ENCODE results near the gene NAB1. TPM values are rescaled to one million over a fixed set of nuclear protein-coding genes. Genes with fewer than 3 reads are reported as not detected.

NAB1 gene
- total RNA-seq, result 32.5 and 33.1 TPM in 2 replicates

GRCh38 chr2:190649035-190649797 lies at the start of gene NAB1:
TSS of gene NAB1 (plus strand) at chr2:190649083. CDS start at chr2:190659177, 10,094 bp downstream.

Other genes with a start within 250 kb of the NAB1 start
- gene MFSD6, start 240.7 kb upstream of the NAB1 start, total RNA-seq, result 22.4 and 23.8 TPM in 2 replicates
- gene NEMP2, start 114.4 kb upstream of the NAB1 start, total RNA-seq, result 3.1 and 5.8 TPM in 2 replicates
- 51.3 and 57.6 TPM in 2 replicates for gene GLS, start 231.7 kb downstream of the NAB1 start, total RNA-seq